ENCODE measurements around the gene KMT2D. TPM values are rescaled to one million over a fixed set of nuclear protein-coding genes. Genes with fewer than 3 reads are reported as not detected.

KMT2D gene
- total and polyA plus RNA-seq, 11 donors = 32.5 to 82.7 (median 49.7) TPM

- Histone ChIP-seq H3K36me3 (peaks cover 0 to 99% (median 89%) of the 10 kb centered on the region in 9 donors), H3K27me3 (no peaks in the 10 kb centered on the region), H3K27ac (peak overlapping the region in 1 of 12 donors; percentile 29), H3K9me3 (no peaks in the 10 kb centered on the region), H3K4me3 (no peak overlapping the region), H3K4me1 (peaks cover 0 to 9% (median 0%) of the 10 kb centered on the region in 12 donors)
- TF ChIP-seq POLR2A (IDR thresholded peaks at IDR 0.05) (no peak), CTCF (IDR thresholded peaks at IDR 0.05) (no peak)
- intact Hi-C loops (cut with DNase I) = no loop called here
- DNase-seq (no peak), ATAC-seq (peak in 2 of 4 donors; percentile 2 to 4)
- 61 to 86% (median 78%) methylated on average over 2 to 3 of the region's 3 CpGs for WGBS, 4 donors
Measured at GRCh38 chr12:49032679-49033447, 27.7 kb downstream of the KMT2D start.

GRCh38 chr12:49032276-49032675 lies 28.3 kb downstream of the KMT2D start:
- WGBS, 4 donors = 63 to 87% (median 76%) methylated on average over 4 of the region's 4 CpGs
- Histone ChIP-seq H3K27ac (no peak overlapping the region), H3K9me3 (no peaks in the 10 kb centered on the region), H3K4me3 (no peak overlapping the region), H3K27me3 (no peaks in the 10 kb centered on the region), H3K4me1 (peaks cover 0 to 9% (median 0%) of the 10 kb centered on the region in 12 donors), H3K36me3 (peaks cover 0 to 99% (median 89%) of the 10 kb centered on the region in 9 donors)
- no peak for TF ChIP-seq POLR2A (IDR thresholded peaks at IDR 0.05)
- no peak for TF ChIP-seq CTCF (IDR thresholded peaks at IDR 0.05)
- ATAC-seq = no peak
- intact Hi-C loops (cut with DNase I) = no loop called here
- no peak for DNase-seq

- intact Hi-C loops (cut with DNase I) = no loop called here
- ATAC-seq = no peak
- peaks cover 0 to 9% (median 0%) of the 10 kb centered on the region in 12 donors for H3K4me1 ChIP-seq
- TF ChIP-seq POLR2A (IDR thresholded peaks at IDR 0.05) = no peak
- TF ChIP-seq CTCF (IDR thresholded peaks at IDR 0.05) = no peak
- DNase-seq = no peak
- 77 to 92% (median 91%) methylated on average over 3 to 8 of the region's 8 CpGs for WGBS, 4 donors
- no peaks in the 10 kb centered on the region for H3K27me3 ChIP-seq
- H3K4me3 ChIP-seq = no peak overlapping the region
- no peaks in the 10 kb centered on the region for H3K9me3 ChIP-seq
- H3K36me3 ChIP-seq = peaks cover 0 to 99% (median 89%) of the 10 kb centered on the region in 9 donors
- peak overlapping the region in 1 of 12 donors; percentile 11 for H3K27ac ChIP-seq
Measured at GRCh38 chr12:49031573-49032161, 28.9 kb downstream of the KMT2D start.
